ENCODE data around the gene NTNG1.

DNA sequence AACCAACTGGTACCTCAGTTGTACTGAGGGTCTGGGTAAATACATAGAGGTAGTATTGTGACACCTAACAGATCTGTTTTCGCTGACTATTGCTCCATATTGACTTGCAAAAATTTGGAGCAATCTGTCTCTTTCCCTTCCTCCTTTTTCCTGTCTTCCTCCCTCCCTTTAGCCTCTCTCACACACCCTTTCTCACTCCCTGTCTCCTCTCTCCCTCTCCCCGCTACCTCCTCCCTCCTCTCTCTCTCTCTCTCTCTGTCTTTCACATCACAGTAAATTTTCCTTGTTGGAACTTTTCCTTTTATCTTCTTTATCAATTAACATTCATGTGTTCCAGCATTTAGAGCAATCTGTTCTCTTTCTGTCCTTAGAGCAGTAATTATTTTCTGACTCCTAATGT, 278.2 kb downstream of the NTNG1 start:
- no peak for TF ChIP-seq POLR2A (IDR thresholded peaks at IDR 0.05; ENCODE audit: low read length)
- no peak for TF ChIP-seq GATA1 (IDR thresholded peaks at IDR 0.05; ENCODE audit: low read depth, low read length)

Data from erythroblast (primary cell).